Hindlimb muscle (tissue), 1 donor: Measurements from ENCODE around the gene CDC26. TPM values are rescaled to one million over a fixed set of nuclear protein-coding genes. Genes with fewer than 3 reads are reported as not detected.
"Not testable (repeated sequence)": the region's sequence is repeated elsewhere in the genome, so short reads cannot be mapped to it uniquely, and the experiment has no call there.

Source experiments
- DNase-seq: peaks from one replicate; pipeline ENCODE4 v3.0.0-alpha.2; 2013
- polyA plus RNA-seq: library from polyadenylated mRNA; unstranded; fragments of 120-200 nt; gene quantifications from one replicate; pipeline ENCODE4 v1.2.1, GENCODE V29; 2013; ENCODE audit not compliant: insufficient read length

CDC26 gene
- polyA plus RNA-seq, 1 donor = 19.2 TPM

DNA sequence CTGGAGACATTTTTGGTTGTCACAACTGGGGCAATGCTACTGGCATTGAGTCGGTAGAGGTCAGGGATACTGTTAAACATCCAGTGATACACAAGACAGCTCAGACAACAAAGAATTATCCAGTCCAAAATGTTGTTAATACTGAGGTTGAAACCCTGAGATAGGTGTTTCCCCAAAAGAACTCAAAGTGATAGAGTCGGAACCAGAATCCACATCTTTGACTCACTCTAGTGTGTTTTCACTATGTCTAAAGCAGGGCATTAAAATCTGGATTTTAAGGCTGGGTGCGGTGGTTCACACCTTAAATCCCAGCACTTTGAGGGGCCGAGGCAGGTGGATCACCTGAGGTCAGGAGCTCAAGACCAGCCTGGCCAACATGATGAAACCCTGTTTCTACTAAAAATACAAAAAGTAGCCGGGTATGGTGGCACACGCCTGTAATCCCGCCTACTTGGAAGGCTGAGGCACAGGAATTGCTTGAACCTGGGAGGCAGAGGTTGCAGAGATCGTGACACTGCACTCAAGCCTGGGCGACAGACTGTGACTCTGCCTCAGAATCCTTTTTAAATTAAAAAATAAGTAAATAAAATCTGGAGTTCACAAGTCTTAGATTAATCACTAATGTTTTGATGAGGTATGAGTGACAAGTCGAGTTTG lies 37.0 kb downstream of the CDC26 start:
- no peak for DNase-seq

DNA sequence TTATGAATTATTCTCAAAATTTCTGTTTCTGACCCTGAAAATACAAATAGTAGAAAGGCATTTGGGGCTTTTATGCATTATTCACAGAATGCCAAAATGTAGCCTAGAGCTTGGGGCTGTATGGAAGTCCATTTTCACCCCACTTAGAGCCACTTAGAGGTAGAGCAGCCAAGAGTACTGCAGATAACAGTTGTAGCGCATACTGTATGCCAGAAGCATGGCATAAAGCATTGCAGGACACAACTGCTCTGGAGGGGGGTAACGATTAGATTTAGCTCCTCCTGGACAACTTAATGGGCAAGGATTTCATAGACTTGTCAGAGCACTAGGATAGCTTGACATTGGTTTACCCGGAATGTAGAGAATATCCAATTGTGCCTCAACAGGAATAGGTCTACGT lies 38.3 kb downstream of the CDC26 start:
- DNase-seq = no peak

DNA sequence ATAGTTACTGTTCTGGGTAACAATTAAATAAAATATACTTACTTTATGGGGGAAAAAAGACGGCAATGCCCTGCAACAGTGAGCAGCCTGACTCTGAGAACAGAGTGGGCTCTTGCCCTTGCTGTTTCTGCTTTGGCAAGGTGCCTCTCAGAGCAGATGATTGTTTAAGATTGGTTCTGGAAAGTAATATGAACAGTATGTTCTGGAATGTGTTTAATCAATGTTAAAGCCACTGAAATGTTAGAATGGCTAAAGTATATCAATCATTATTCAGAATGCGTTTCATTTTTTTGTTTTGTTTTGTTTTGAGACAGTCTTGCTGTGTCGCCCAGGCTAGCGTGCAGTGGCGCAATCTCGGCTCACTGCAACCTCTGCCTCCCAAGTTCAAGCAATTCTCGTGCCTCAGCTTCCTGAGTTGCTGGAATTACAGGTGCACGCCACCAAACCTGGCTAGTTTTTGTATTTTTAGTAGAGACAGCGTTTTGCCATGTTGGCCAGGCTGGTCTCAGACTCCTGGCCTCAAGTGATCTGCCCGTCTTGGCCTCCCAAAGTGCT lies 39.6 kb downstream of the CDC26 start:
- DNase-seq = not testable (repeated sequence)

DNA sequence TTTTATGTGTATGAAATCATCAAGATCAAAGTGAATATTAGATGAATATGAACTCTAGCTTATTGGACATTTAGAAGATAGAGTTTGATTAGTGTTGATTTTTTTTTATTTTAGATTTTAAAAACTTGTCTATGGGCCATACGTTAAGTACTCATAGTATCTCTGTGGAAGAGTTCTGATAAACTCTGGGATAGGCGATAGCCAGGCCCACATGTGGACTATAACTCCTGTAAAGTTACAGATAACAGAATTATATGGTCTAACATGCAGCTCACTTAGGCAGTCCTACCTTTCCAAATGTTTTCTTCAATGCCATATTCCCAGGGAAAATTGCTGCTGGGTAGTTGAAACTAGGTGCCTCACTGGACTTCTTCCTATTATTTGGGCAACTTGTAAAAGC lies 43.7 kb downstream of the CDC26 start:
- no peak for DNase-seq

DNA sequence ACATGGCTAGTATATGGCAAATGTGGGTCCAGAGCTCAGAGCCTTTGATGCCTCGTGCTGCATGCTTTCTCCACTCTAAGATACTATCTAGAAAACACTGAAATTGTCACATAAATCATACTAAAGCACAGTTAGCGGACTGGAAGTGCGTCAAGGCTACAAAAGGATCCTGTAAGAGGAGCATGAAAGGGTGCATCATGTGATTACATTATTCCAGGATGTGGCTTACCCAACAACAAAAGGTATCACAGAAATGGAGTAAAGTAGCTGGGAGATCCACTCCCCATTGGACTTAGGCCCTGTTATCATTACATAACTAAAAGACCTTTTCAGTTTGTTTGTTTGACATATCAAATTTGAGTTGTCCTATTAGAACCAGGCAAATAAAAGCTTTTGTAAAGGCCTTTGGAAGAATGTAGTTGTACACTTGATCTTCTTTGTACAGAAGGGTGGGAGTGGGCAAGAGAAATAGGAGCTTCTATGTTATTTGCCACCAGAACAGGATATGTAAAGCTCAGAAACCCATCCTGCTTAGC lies 47.2 kb downstream of the CDC26 start:
- no peak for DNase-seq

DNA sequence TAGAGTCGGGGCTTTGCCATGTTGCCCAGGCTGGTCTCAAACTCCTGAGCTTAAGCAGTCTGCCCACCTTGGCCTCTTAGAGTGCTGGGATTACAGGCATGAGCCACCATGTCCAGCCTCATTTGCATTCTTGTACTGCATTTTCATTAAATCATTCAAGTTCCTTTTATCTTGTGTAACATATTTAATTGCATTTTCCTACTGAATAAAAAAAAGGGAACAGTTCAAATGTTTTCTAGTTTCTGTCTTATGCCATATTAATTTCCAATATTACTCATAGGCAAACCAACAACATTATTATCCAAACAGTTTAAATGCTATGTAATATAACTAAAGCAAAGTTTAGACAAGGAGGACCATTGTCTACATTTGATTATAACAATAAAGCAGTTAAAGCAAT lies 47.9 kb downstream of the CDC26 start:
- no peak for DNase-seq

DNA sequence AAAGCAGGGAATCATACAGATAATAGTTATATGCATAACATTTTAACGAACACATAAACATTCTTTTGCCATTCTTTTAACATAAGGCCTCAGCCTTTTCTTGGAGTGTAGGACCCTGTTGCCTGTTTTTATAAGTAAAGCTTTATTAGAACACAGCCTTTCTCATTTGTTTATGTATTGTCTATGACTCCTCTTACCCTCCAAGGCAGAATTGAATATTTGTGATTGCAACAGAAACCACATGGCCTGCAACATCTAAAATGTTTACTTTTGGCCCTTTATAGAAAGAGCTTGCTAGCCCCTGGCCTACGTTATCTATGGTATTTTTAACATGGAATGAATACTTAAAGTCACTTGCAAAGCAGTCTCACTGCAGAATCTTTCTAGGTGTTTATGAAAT lies 51.4 kb downstream of the CDC26 start:
- no peak for DNase-seq

DNA sequence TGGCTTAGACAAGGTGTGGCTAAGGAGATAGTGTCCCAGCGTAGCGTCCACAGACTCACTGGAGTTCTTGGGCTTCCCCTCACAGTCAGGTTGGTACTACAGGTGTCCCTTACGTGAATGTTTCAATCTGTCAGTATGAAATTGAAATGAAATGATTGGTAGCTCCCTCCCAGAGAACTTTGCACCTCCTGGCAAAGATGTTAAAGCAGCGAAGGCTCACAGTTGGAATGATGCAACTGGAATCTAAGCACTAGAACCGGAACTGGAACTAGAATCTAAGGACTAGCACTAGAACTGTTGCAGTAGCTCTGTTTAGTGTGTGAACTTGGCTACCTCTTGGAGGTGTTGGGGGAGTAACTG lies 52.9 kb downstream of the CDC26 start:
- DNase-seq = no peak

DNA sequence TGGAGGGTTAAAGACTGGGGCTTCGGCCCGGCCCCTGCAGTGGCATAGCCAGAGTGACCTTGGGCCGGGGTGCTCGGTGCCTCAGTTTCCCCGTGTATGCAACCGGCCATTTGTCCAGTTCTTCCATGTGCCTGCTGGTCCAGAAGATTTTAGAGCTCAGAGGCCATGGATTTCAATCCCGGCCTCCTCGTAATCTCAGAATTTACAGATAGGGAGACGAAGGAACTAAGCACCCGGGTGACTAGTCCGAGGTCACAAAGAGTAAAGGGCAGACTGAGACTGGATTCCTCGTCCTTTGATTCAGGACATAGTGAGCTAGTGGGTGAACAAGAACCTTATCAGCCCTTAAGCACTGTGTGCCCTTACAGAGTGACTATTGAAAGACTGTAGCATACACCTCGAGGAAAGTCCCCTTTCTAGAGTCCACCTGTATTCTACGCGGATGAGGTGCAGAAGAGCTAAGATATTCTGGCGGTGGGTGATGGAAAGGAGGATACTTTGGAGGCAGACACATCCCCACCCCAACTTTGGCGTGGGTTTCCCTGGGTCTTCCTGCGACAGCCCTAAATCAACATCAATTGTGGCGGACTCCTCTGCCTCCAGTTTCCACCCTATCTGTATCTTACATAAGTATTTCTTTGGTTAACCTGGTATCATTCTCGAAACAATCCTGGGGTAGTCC lies 53.4 kb downstream of the CDC26 start:
- DNase-seq = no peak

DNA sequence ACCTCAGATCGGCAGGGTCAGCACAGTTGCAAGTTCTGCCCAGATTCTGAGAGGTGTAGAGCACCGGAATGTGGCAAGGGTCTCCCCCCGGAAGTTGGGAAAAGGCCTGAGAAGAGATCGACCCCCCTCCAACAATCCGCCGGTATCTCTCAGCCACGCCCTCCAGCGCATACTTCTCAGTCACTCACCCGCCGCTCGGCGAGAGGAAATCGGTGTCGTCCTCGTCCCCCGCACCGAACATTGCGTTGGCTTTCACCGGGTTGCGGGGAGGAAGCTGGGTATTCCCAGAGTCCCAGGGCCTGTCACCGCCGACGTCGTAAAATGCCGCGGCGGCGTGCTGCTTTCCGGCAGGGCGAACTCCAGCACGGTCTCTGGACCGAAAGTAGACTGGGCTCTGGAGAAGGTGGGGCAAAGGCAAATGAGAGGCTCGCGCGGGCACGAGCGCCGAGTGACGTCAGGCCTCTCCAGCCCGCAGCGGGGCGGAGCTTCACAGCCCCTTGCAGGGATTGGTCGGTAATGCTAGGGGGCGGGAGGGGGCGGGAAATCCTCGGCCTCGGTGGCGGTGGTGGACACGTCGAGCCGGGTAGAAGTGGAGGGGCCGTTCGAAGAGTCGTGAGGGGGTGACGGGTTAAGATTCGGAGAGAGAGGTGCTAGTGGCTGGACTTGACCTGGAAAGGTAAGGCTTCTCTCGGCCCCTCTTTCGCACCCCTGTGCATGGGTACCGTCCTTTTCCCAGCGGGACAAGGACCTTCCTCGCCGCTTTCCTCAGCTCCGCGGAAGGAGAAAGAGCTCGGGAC lies 54.2 kb downstream of the CDC26 start, which contains the start of the genes FKBP15 and SLC31A1:
FKBP15 (minus strand) TSS at position 275 of the 797 bp plus-strand sequence; CDS start at position 241, 34 bp downstream.
SLC31A1 (plus strand) TSS at position 542 of the 797 bp plus-strand sequence. CDS start 34,605 bp downstream, outside the sequence.
- peak; percentile 99 for DNase-seq

DNA sequence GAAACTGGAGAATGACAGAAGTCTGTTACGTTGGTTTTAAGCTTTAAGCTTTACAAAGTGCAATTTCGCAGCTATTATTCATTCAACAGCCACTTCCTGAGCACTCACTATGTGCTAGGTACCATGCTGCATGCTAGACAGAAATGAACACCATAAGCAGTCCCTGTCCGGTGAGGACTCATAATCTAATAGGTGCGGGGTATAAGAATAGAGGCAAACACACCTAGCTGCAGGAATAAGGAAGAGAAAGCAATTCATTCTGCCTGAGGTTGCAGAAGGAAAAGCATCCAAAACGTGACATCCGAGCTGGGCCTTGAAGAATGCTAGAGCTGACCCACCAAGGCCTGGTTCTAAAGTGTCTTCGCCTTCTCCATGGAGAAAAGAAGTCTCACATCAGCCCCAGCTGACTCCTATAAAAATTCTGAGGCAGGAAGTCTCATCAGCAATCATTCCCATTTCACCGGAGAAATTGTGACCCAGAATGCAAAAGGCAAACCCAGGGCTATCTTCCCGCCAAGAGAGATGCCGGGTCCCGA lies 54.8 kb downstream of the CDC26 start:
- DNase-seq = no peak

DNA sequence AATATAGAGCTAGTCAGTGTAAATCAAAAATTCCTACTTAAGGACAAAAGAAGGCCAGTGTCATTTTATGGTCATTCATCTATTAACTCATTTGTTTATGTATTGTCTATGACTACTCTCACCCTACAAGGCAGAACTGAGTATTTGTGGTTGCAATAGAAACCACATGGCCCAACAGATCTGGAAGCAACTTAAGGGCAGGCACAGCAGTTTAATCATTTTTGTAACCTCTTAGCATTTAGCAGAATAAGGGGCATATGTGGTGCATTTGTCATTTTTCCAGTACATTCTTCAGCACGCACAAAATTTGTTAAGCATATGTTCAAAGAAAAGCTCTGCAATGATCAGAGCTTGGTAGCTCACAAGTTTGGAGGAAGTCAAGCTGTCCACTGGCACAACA lies 55.4 kb downstream of the CDC26 start:
- no peak for DNase-seq

DNA sequence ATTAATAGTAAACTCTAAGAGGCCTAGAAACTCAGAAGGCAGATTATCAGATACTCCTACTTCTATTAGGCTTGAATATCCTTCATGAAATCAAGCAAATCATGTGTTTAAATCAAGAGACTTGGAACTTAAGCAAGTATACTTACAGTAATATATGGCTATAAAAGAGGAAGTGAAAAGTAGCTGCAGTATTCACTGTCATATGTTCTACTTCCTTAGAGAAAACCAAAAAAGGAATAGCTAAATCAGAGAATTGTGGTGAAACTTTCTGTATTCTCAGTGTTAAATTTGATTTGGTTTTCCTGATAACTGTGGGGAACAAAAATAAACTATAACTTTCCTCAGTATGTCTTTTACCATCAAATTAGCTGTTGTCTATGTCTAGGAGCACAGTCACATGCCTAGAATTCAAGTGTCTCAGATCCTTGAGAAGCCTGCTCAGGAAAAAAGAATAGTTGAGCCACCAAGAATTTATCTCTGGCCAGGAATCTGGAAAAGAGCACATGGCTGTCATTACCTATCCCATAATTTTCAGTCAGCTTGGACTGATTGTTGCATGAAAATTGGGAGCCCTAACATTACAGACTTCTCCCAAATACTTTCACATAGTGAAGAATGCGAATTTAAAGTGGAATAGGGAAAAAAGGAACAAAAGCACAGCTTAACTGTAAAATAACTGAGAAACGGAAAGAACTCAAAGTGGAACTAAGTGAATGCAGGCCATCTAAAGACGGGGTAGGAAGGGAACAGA lies 56.0 kb downstream of the CDC26 start:
- no peak for DNase-seq

Other genes starting within 250 kb of the CDC26 start
- 3.5 TPM for gene ZFP37, start 218.8 kb downstream of the CDC26 start, polyA plus RNA-seq
- gene SLC31A2, start 124.6 kb downstream of the CDC26 start, polyA plus RNA-seq = 3.3 TPM
- gene FKBP15, start 54.3 kb downstream of the CDC26 start, polyA plus RNA-seq = 22.4 TPM
- gene SLC31A1, start 54.0 kb downstream of the CDC26 start, polyA plus RNA-seq = 7.4 TPM
- gene PRPF4, start 86 bp upstream of the CDC26 start, polyA plus RNA-seq = 19.4 TPM
- not detected for gene RNF183, start 27.8 kb upstream of the CDC26 start, polyA plus RNA-seq
- gene WDR31, start 64.7 kb upstream of the CDC26 start, polyA plus RNA-seq = 2.3 TPM
- 0.52 TPM for gene BSPRY, start 74.0 kb upstream of the CDC26 start, polyA plus RNA-seq
- gene HDHD3, start 101.4 kb upstream of the CDC26 start, polyA plus RNA-seq = 4.9 TPM
- 20.7 TPM for gene ALAD, start 125.7 kb upstream of the CDC26 start, polyA plus RNA-seq
- gene POLE3, start 135.1 kb upstream of the CDC26 start, polyA plus RNA-seq = 46.6 TPM
- gene C9orf43, start 135.2 kb upstream of the CDC26 start, polyA plus RNA-seq = 0.28 TPM
- gene RGS3, start 188.2 kb upstream of the CDC26 start, polyA plus RNA-seq = 44.8 TPM